Mesothelial cell of epicardium (in vitro differentiated cells): ENCODE data around the gene CNTNAP5. TPM values are rescaled to one million over a fixed set of nuclear protein-coding genes. Genes with fewer than 3 reads are reported as not detected.

Experiments used
- DNase-seq, 2 experiments: peaks; one replicate each; pipeline ENCODE4 v3.0.0; 2021; ENCODE audit warnings: low spot score in 2 of 2; ENCODE audit not compliant: unreplicated experiment in 2 of 2
- H3K27ac Mint-ChIP-seq: 2 replicates; pipeline ENCODE4 v1.8.0; 2021; ENCODE audit warnings: mixed read lengths
- H3K27me3 Mint-ChIP-seq: 2 replicates; pipeline ENCODE4 v1.8.0; 2021; ENCODE audit warnings: low read depth, mixed read lengths
- H3K36me3 Mint-ChIP-seq: 2 replicates; pipeline ENCODE4 v1.8.0; 2021; ENCODE audit warnings: mixed read lengths
- H3K4me1 Mint-ChIP-seq: 2 replicates; pipeline ENCODE4 v1.8.0; 2021; ENCODE audit warnings: mixed read lengths
- H3K4me3 Mint-ChIP-seq: 2 replicates; pipeline ENCODE4 v1.8.0; 2021; ENCODE audit warnings: mild to moderate bottlenecking, moderate library complexity, mixed read lengths
- H3K9me3 Mint-ChIP-seq: 2 replicates; pipeline ENCODE4 v1.8.0; 2021; ENCODE audit warnings: mixed read lengths
- CTCF ChIP-seq: fragments of 200-600 bp; sonication (generic); IDR thresholded peaks from one replicate; pipeline ENCODE4 v1.5.0; 2021; ENCODE audit warnings: antibody characterized with exemption; ENCODE audit not compliant: unreplicated experiment
- total RNA-seq: library from RNA; stranded (reverse); gene quantifications from 3 replicates; pipeline ENCODE4 v1.2.1, GENCODE V29; 2021

CNTNAP5 gene
- total RNA-seq, 1 donor from 2014 or later, result 0.22 TPM

GRCh38 chr2:124883595-124883994 is 858.5 kb downstream of the CNTNAP5 start:
- DNase-seq, result no peak
- Mint-ChIP-seq H3K9me3 (peaks cover 9% of the 10 kb centered on the region), H3K36me3 (no peaks in the 10 kb centered on the region), H3K4me1 (peaks cover 15% of the 10 kb centered on the region), H3K27me3 (no peaks in the 10 kb centered on the region), H3K27ac (no peak overlapping the region), H3K4me3 (no peak overlapping the region)
- no peak for TF ChIP-seq CTCF

- no peak for DNase-seq
- H3K4me3 Mint-ChIP-seq, result no peak overlapping the region
- H3K27me3 Mint-ChIP-seq, result no peaks in the 10 kb centered on the region
- peaks cover 15% of the 10 kb centered on the region for H3K4me1 Mint-ChIP-seq
- H3K9me3 Mint-ChIP-seq, result peaks cover 9% of the 10 kb centered on the region
- no peak for TF ChIP-seq CTCF
- no peak overlapping the region for H3K27ac Mint-ChIP-seq
- no peaks in the 10 kb centered on the region for H3K36me3 Mint-ChIP-seq
Observed at GRCh38 chr2:124884315-124884714, 859.2 kb downstream of the CNTNAP5 start.

- Mint-ChIP-seq H3K4me3 (no peak overlapping the region), H3K27ac (no peak overlapping the region), H3K4me1 (peaks cover 10% of the 10 kb centered on the region), H3K36me3 (no peaks in the 10 kb centered on the region), H3K27me3 (no peaks in the 10 kb centered on the region), H3K9me3 (peaks cover 9% of the 10 kb centered on the region)
- no peak for DNase-seq
- no peak for TF ChIP-seq CTCF
Observed at GRCh38 chr2:124886216-124886615, 861.1 kb downstream of the CNTNAP5 start.

GRCh38 chr2:124887466-124887865 is 862.4 kb downstream of the CNTNAP5 start:
- no peak overlapping the region for H3K27ac Mint-ChIP-seq

GRCh38 chr2:124888431-124888830 is 863.3 kb downstream of the CNTNAP5 start:
- no peak for TF ChIP-seq CTCF
- Mint-ChIP-seq H3K9me3 (no peaks in the 10 kb centered on the region), H3K27me3 (no peaks in the 10 kb centered on the region), H3K27ac (no peak overlapping the region), H3K4me3 (no peak overlapping the region), H3K4me1 (peaks cover 10% of the 10 kb centered on the region), H3K36me3 (no peaks in the 10 kb centered on the region)
- no peak for DNase-seq

More at GRCh38 chr2:124887466-124887865, 862.4 kb downstream of the CNTNAP5 start:
- no peak for TF ChIP-seq CTCF
- no peaks in the 10 kb centered on the region for H3K36me3 Mint-ChIP-seq
- H3K4me3 Mint-ChIP-seq, result no peak overlapping the region
- no peak for DNase-seq
- no peaks in the 10 kb centered on the region for H3K27me3 Mint-ChIP-seq
- H3K4me1 Mint-ChIP-seq, result peaks cover 10% of the 10 kb centered on the region
- H3K9me3 Mint-ChIP-seq, result peaks cover 7% of the 10 kb centered on the region

GRCh38 chr2:124894199-124894598 is 869.1 kb downstream of the CNTNAP5 start:
- no peaks in the 10 kb centered on the region for H3K36me3 Mint-ChIP-seq
- no peak for DNase-seq
- H3K27ac Mint-ChIP-seq, result no peak overlapping the region
- no peaks in the 10 kb centered on the region for H3K9me3 Mint-ChIP-seq
- H3K4me1 Mint-ChIP-seq, result peaks cover 4% of the 10 kb centered on the region
- H3K27me3 Mint-ChIP-seq, result no peaks in the 10 kb centered on the region
- TF ChIP-seq CTCF, result no peak
- no peak overlapping the region for H3K4me3 Mint-ChIP-seq
